ENCODE measurements around the gene LRRC10. TPM values are rescaled to one million over a fixed set of nuclear protein-coding genes. Genes with fewer than 3 reads are reported as not detected.

LRRC10 gene
- total RNA-seq, 1 experiment from 2014 or later, result not detected

DNA sequence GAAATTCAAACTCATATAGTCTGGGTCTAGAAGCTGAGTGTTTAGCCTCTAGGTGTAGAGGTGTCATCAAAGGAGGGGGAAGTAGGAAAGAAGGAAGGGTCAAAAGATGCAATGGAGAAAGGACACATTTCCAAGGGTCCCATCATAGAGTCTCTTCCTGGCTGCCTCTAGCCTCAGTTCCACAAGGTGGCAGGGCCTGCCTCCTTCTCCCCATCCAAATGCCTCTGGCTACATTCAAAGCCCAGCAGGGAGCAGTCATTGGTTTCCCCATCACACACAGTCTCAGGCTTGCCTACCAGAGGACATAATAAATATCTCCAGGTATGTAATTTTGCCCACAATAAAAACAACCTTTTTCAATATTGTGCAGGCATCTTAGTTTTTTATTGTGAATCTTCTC lies 27.5 kb downstream of the LRRC10 start:
- in situ Hi-C loops (cut with HindIII; ENCODE audit: low pct_unique_long_range_greater_than_20kb, low sequenced_read_pairs), result no loop called here
- DNase-seq (ENCODE audit: low read depth), result peak; percentile 20

DNA sequence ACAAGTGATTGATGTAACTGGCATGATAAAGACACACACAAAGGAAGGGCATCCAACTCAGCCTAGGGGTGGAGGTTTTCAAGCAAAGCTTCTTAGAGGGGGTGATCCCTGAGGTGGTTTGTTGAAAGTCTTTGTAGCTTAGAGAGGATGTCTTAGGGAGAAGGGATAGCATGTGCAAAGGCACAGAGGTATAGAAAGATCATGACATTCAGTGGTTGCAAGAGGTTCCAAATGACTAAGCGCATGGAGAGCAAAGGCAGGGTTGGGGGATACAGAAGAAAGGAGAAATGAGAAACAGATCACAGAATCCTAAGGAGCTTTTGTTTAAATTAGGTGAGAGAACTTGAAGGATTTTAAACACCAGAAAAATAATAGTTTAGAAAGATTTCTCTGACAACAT lies 30.6 kb downstream of the LRRC10 start:
- in situ Hi-C loops (cut with HindIII; ENCODE audit: low pct_unique_long_range_greater_than_20kb, low sequenced_read_pairs), result no loop called here
- no peak for DNase-seq (ENCODE audit: low read depth)

DNA sequence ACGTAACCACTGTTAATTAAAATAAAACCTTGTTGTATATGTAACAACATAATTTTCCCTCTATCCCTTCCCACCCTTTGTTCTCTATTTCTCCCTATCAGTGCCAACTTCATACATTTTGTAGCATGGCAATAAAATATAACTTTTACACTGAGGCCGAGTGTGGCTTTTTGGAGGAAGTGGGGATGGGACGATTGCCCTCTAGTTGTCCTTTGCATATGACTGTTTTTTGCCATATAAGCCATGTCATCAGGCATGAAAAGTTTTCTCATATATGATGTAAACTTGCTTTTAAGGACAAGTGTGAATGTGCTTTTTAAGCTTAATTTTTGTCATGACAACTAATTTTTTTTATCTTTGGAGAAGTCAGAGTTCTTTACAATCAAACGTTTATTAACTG lies 31.7 kb downstream of the LRRC10 start:
- in situ Hi-C loops (cut with HindIII; ENCODE audit: low pct_unique_long_range_greater_than_20kb, low sequenced_read_pairs), result no loop called here
- no peak for DNase-seq (ENCODE audit: low read depth)

DNA sequence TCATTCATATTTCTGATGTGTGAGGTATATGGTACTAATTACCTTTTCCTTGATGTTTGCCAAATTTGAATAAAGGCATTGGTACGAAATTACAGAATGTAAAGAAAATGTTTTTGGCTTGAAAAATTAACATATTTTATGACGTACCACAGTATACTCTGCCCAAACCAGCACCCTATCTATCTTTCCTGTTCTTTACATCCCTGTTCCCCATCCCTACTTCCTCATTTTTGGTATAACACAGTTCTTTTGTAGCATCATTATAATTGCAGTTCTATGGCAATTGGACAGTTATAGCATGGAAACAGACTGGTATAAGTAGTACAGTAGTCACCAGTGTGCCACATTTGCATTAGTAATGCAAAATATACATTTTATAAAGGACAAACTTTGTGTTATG lies 32.4 kb downstream of the LRRC10 start:
- in situ Hi-C loops (cut with HindIII; ENCODE audit: low pct_unique_long_range_greater_than_20kb, low sequenced_read_pairs), result no loop called here
- DNase-seq (ENCODE audit: low read depth), result no peak

DNA sequence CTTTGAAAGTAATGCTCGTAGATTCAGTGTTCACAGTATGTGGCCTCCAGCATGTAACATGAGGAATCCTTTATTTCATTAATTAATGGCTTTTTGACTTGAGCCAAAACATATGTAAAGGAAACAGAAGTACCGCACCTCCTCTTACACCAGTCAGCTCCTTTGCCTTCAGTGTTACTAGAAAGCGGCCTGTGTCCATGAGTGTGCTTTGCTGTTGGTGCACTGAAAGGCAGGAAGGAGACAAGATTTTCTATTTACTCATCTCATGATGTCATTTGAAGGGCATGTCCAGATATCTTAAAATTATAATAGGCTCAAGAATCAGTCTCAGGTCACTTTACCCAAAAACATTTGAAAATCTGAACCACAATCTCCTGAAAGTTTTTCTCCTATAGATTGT lies 35.4 kb downstream of the LRRC10 start:
- no peak for DNase-seq (ENCODE audit: low read depth)
- in situ Hi-C loops (cut with HindIII; ENCODE audit: low pct_unique_long_range_greater_than_20kb, low sequenced_read_pairs), result no loop called here

DNA sequence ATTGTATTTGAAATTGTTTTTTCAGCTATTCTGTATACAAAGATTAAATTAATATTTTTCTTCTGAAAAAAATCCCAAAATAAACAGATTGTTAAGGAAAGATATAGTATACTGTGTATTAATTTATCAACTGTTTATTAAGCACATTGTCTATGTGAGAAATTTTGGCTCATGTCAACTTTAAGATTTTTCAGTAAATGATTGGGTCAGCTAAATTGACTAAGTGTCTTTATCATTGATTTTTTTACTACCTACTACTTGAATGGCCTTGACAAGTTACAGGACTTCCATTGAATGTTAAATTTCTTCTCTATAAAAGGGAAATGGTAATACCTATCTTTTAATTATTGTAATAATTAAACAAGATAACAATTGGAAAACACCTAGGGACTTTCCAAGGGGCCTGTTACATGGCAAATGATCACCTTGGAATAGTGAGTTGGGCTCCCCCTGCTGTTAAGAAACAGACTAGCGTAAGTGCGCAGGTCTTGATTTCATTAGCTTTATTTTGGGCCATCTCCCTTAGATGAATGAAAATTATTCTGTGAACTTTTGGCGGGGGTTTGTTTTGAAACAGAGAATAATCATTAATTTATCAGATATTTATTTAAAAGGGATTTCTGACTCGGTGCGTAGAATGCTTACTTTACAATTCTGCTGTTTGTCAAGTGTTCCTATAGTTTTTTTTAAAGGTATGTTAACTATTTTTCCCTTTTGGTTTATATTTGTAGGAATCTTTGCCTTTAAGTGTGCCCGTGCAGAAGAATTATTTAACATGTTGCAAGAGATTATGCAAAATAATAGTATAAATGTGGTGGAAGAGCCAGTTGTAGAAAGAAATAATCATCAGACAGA lies 39.9 kb downstream of the LRRC10 start:
- peak; percentile 61 for DNase-seq (ENCODE audit: low read depth)
- in situ Hi-C loops (cut with HindIII; ENCODE audit: low pct_unique_long_range_greater_than_20kb, low sequenced_read_pairs), result no loop called here

DNA sequence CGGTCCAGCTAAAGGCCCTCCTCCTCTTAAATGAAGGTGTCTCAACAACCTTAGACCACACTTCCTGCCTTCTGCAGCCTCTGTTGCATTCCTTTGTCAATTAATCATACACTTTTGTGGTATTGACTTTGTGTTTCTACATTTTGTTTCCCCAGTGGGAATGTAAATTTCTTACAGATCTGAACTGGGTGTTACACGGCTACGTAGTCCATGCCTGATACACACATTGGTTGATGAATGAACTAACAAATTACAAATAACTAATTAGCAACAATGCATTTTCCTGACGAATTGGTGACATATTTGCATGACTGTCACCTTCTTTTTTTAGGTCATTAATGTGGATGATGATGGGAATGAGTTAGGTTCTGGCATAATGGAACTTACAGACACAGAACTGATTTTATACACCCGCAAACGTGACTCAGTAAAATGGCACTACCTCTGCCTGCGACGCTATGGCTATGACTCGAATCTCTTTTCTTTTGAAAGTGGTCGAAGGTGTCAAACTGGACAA lies 40.6 kb downstream of the LRRC10 start:
- in situ Hi-C loops (cut with HindIII; ENCODE audit: low pct_unique_long_range_greater_than_20kb, low sequenced_read_pairs), result no loop called here
- no peak for DNase-seq (ENCODE audit: low read depth)

DNA sequence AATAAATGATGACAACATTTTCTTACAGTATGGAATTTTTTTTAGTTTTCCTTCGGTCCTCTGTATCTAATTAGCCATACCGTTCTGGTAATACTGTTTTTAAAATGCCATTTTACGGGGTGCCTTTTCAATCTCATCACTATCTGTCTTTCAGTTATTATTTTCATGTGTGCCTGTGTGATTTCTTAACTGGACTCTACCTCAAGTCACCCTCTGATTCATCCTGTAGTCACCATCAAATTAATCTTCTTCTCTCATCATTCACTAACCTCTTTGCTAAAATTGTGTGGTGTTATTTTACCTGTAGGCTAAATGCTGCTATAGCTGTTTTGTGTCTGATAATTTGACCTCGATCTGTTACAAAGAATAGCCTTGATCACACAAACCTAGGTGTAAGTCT lies 41.5 kb downstream of the LRRC10 start:
- in situ Hi-C loops (cut with HindIII; ENCODE audit: low pct_unique_long_range_greater_than_20kb, low sequenced_read_pairs), result no loop called here
- DNase-seq (ENCODE audit: low read depth), result no peak

DNA sequence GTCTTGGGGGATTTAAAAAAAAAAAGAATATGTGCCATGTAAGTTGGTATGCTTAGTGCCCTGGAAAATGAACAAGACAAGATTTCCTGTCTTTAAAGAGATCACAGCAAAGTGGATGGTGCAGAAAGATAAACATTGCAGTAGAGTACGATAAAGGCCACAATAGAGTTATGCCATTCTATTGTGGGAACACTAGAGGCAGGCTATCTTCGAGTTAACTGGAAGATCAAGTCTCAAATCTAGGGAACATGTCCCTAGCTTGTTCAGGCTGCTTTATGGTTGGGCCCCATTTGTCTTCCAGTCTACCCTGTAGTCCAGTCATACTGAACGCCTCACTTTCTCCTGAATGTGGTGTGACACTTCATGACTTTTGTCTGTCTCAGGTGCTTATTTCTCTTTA lies 44.1 kb downstream of the LRRC10 start:
- DNase-seq (ENCODE audit: low read depth), result no peak
- in situ Hi-C loops (cut with HindIII; ENCODE audit: low pct_unique_long_range_greater_than_20kb, low sequenced_read_pairs), result no loop called here

DNA sequence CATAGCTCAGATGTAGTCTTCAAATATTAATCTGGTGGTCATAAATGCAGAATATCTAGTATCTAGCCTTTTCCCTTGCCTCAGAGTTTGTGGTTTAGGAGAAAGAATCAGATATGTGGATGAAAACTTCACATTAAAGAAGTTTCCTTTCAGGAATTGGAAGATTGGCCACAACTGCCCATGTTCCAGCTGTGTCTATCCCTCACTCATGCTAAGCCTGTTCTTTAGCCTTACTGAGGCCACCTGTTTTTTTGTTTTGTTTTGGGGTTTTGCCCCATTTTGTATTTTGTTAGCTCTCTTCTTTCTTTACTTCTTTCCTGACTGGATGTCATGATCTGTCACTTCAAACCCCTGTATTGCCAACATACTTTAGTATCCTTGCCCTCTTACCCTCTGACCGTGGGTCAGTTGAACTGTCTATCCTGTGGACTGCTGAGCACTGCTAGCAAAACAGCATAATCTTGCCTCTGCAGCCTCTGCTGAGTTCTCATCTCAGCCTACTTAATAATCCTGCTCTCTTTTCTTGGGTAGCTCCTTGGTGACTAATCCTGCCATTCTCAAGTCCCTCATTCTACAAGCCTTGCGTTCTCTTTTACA lies 47.4 kb downstream of the LRRC10 start:
- no peak for DNase-seq (ENCODE audit: low read depth)
- in situ Hi-C loops (cut with HindIII; ENCODE audit: low pct_unique_long_range_greater_than_20kb, low sequenced_read_pairs), result no loop called here

Other genes with a start within 250 kb of the LRRC10 start
- 24.9 and 34.0 TPM in 2 replicates for gene FRS2, start 140.5 kb downstream of the LRRC10 start, total RNA-seq (2014; rRNA removed; shearing (Covaris generic); ENCODE audit: low replicate concordance)
- 577 and 641 TPM in 2 replicates for gene CCT2, start 25.4 kb downstream of the LRRC10 start, total RNA-seq (2014; rRNA removed; shearing (Covaris generic); ENCODE audit: low replicate concordance)
- gene BEST3, start 88.4 kb upstream of the LRRC10 start, total RNA-seq (2014; rRNA removed; shearing (Covaris generic); ENCODE audit: low replicate concordance), result 0.12 and 0.54 TPM in 2 replicates
- 49.4 and 57.8 TPM in 2 replicates for gene RAB3IP, start 128.0 kb upstream of the LRRC10 start, total RNA-seq (2014; rRNA removed; shearing (Covaris generic); ENCODE audit: low replicate concordance)
- gene MYRFL, start 214.3 kb upstream of the LRRC10 start, total RNA-seq (2014; rRNA removed; shearing (Covaris generic); ENCODE audit: low replicate concordance), result not detected in 2 replicates

Data from Caki2 (cell line).